Liver (tissue), 9 donors: ENCODE measurements around the gene APOA5. TPM values are rescaled to one million over a fixed set of nuclear protein-coding genes. Genes with fewer than 3 reads are reported as not detected.

Experiments
- DNase-seq: peaks from one replicate; pipeline ENCODE4 v3.0.0-alpha.2; 2017; ENCODE audit warnings: low spot score
- H3K27ac ChIP-seq, 2 donors: one replicate each; pipeline ENCODE4 v1.7.0; 2013; ENCODE audit warnings: inconsistent platforms in 2 of 2, low read length in 2 of 2, control low read depth in 1 of 2, low read depth in 1 of 2, mild to moderate bottlenecking in 1 of 2
- H3K27me3 ChIP-seq, 4 donors: one replicate each; pipeline versions ENCODE4 v1.6.1 to v1.7.0; 2013; ENCODE audit warnings: low read length in 3 of 4, inconsistent platforms in 1 of 4, mild to moderate bottlenecking in 1 of 4, moderate library complexity in 1 of 4; ENCODE audit not compliant: control insufficient read depth in 4 of 4, insufficient read depth in 4 of 4
- H3K36me3 ChIP-seq, 4 donors: one replicate each; pipeline versions ENCODE4 v1.6.1 to v1.7.0; 2013; ENCODE audit warnings: low read length in 3 of 4, mild to moderate bottlenecking in 3 of 4, low read depth in 1 of 4, moderate library complexity in 1 of 4; ENCODE audit not compliant: control insufficient read depth in 4 of 4, insufficient read depth in 3 of 4
- H3K4me1 ChIP-seq, 4 donors: one replicate each; pipeline versions ENCODE4 v1.6.1 to v1.7.0; 2013; ENCODE audit warnings: low read length in 3 of 4, mild to moderate bottlenecking in 3 of 4, moderate library complexity in 1 of 4; ENCODE audit not compliant: control insufficient read depth in 4 of 4, insufficient read depth in 4 of 4
- H3K4me3 ChIP-seq, 3 donors: one replicate each; pipeline versions ENCODE4 v1.6.1 to v1.7.0; 2013; ENCODE audit warnings: low read length in 3 of 3, control low read depth in 1 of 3, low read depth in 1 of 3, mild to moderate bottlenecking in 1 of 3
- H3K9ac ChIP-seq, 2 donors: one replicate each; pipeline ENCODE4 v1.7.0; 2013; ENCODE audit warnings: low read length in 2 of 2, mild to moderate bottlenecking in 2 of 2, moderate library complexity in 2 of 2, control low read depth in 1 of 2, low read depth in 1 of 2
- H3K9me3 ChIP-seq, 4 donors: one replicate each; pipeline versions ENCODE4 v1.6.1 to v1.7.0; 2013; ENCODE audit warnings: low read length in 3 of 4; ENCODE audit not compliant: control insufficient read depth in 4 of 4
- ATF3 ChIP-seq: IDR thresholded peaks from 2 replicates; pipeline ENCODE4 v1.6.1; 2016; ENCODE audit warnings: antibody characterized with exemption
- CTCF ChIP-seq: fragments of 150-350 bp; IDR thresholded peaks from 2 replicates; pipeline ENCODE4 v1.5.1; 2017; ENCODE audit warnings: improper control_type of control experiment, low read depth, low read length; ENCODE audit not compliant: missing input control
- EGR1 ChIP-seq, 2 donors: IDR thresholded peaks; 2 replicates each; pipeline ENCODE4 v1.6.1; 2016 to 2018; ENCODE audit warnings: antibody characterized with exemption in 2 of 2, low read depth in 2 of 2
- FOXA1 ChIP-seq: IDR thresholded peaks from 2 replicates; pipeline ENCODE4 v1.6.1; 2016; ENCODE audit warnings: antibody characterized with exemption
- FOXA2 ChIP-seq: IDR thresholded peaks from 2 replicates; pipeline ENCODE4 v1.6.1; 2016; ENCODE audit warnings: antibody characterized with exemption
- GABPA ChIP-seq, 2 donors: IDR thresholded peaks in 1 of 2; conservative IDR thresholded peaks in 1 of 2; 2 replicates each; pipeline ENCODE4 v1.6.1; 2016; ENCODE audit warnings: antibody characterized with exemption in 2 of 2, mild to moderate bottlenecking in 1 of 2, moderate library complexity in 1 of 2
- HNF4A ChIP-seq, 2 donors: conservative IDR thresholded peaks; 2 replicates each; pipeline ENCODE4 v1.6.1; 2016; ENCODE audit warnings: antibody characterized with exemption in 2 of 2, mild to moderate bottlenecking in 2 of 2
- HNF4G ChIP-seq: IDR thresholded peaks from 2 replicates; pipeline ENCODE4 v1.6.1; 2016; ENCODE audit warnings: antibody characterized with exemption
- JUND ChIP-seq, 2 donors: IDR thresholded peaks; 2 replicates each; pipeline ENCODE4 v1.6.1; 2016; ENCODE audit warnings: antibody characterized with exemption in 2 of 2
- MAX ChIP-seq: IDR thresholded peaks from 2 replicates; pipeline ENCODE4 v1.6.1; 2016; ENCODE audit warnings: antibody characterized with exemption
- RAD21 ChIP-seq, 2 donors: IDR thresholded peaks; 2 replicates each; pipeline ENCODE4 v1.6.1; 2016; ENCODE audit warnings: antibody characterized with exemption in 2 of 2, mild to moderate bottlenecking in 2 of 2
- RXRA ChIP-seq, 2 donors: IDR thresholded peaks; 2 replicates each; pipeline ENCODE4 v1.6.1; 2017 to 2018; ENCODE audit warnings: antibody characterized with exemption in 2 of 2, mild to moderate bottlenecking in 1 of 2
- TAF1 ChIP-seq: conservative IDR thresholded peaks from 2 replicates; pipeline ENCODE4 v1.6.1; 2016; ENCODE audit warnings: antibody characterized with exemption, mild to moderate bottlenecking
- YY1 ChIP-seq: IDR thresholded peaks from 2 replicates; pipeline ENCODE4 v1.6.1; 2016; ENCODE audit warnings: antibody characterized with exemption, mild to moderate bottlenecking
- ZBTB33 ChIP-seq: IDR thresholded peaks from 2 replicates; pipeline ENCODE4 v1.6.1; 2016; ENCODE audit warnings: antibody characterized with exemption
- WGBS: extraction: QIAGEN DNeasy Blood & Tissue Kit; methylation state at CpG from one replicate; pipeline ENCODE4 v1.1.7; 2013; 5-methylcytosine and 5-hydroxymethylcytosine counted together
- polyA plus RNA-seq, 2 donors: library from polyadenylated mRNA; stranded (reverse) in 1 of 2; unstranded in 1 of 2; fragments of 200-250 nt in 1 of 2; fragments of >200 nt in 1 of 2; fragmentation: Nextera tagmentation in 1 of 2; extraction: Ambion mirVana in 1 of 2; gene quantifications; one replicate each; pipeline versions ENCODE4 v1.2.1 to v1.2.3, GENCODE V29; 2013 to 2015
- total RNA-seq, 2 donors: library from RNA; depleted of rRNA; stranded (reverse); fragments of >200 nt; gene quantifications; one replicate each; pipeline ENCODE4 v1.2.3, GENCODE V29; 2014
- donor health status: healthy.
- donor health status: healthy.
- donor health status: healthy.
- donor health status: healthy.
- donor health status: healthy.

APOA5 gene
- total and polyA plus RNA-seq, 4 donors: 7.3 to 1,045 (median 739) TPM

GRCh38 chr11:116750070-116750718, 41.5 kb downstream of the APOA5 start:
- TF ChIP-seq HNF4G: no peak
- TF ChIP-seq GABPA (IDR thresholded peaks at IDR 0.05 in 1 of 2, conservative IDR thresholded peaks at IDR 0.05 in 1 of 2): no peak
- TF ChIP-seq FOXA2: no peak
- no peak for TF ChIP-seq CTCF
- TF ChIP-seq ZBTB33: no peak
- TF ChIP-seq HNF4A (conservative IDR thresholded peaks at IDR 0.05): no peak
- no peak for TF ChIP-seq MAX
- TF ChIP-seq TAF1: no peak
- no peak for TF ChIP-seq FOXA1
- TF ChIP-seq EGR1 (IDR thresholded peaks at IDR 0.05; ENCODE audit: low read depth in 2 of 2): no peak
- TF ChIP-seq JUND (IDR thresholded peaks at IDR 0.05): no peak
- no peak for TF ChIP-seq YY1
- no peak for TF ChIP-seq RAD21 (IDR thresholded peaks at IDR 0.05)
- TF ChIP-seq RXRA (IDR thresholded peaks at IDR 0.05): no peak
- no peak for TF ChIP-seq ATF3
- no peaks in the 10 kb centered on the region for H3K27me3 ChIP-seq
- no peak overlapping the region for H3K4me3 ChIP-seq
- peaks cover 2 to 53% (median 37%) of the 10 kb centered on the region in 4 donors for H3K36me3 ChIP-seq
- no peak overlapping the region for H3K9ac ChIP-seq
- no peak for DNase-seq
- no peak overlapping the region for H3K27ac ChIP-seq
- no peaks in the 10 kb centered on the region for H3K9me3 ChIP-seq
- 92% methylated on average over 2 of the region's 2 CpGs for WGBS
- H3K4me1 ChIP-seq: no peaks in the 10 kb centered on the region

GRCh38 chr11:116742104-116742503, 49.6 kb downstream of the APOA5 start:
- H3K4me3 ChIP-seq: no peak overlapping the region
- no peak for DNase-seq
- H3K27ac ChIP-seq: no peak overlapping the region
- H3K4me1 ChIP-seq: no peaks in the 10 kb centered on the region
- peaks cover 2 to 10% (median 5%) of the 10 kb centered on the region in 4 donors for H3K36me3 ChIP-seq
- TF ChIP-seq MAX: no peak
- TF ChIP-seq ATF3: no peak
- no peak for TF ChIP-seq GABPA (IDR thresholded peaks at IDR 0.05 in 1 of 2, conservative IDR thresholded peaks at IDR 0.05 in 1 of 2)
- no peak for TF ChIP-seq FOXA1
- TF ChIP-seq JUND (IDR thresholded peaks at IDR 0.05): no peak
- no peak for TF ChIP-seq YY1
- TF ChIP-seq CTCF: no peak
- no peak for TF ChIP-seq EGR1 (IDR thresholded peaks at IDR 0.05; ENCODE audit: low read depth in 2 of 2)
- no peak for TF ChIP-seq RAD21 (IDR thresholded peaks at IDR 0.05)
- H3K27me3 ChIP-seq: no peaks in the 10 kb centered on the region
- WGBS: 92% methylated on average over 6 of the region's 6 CpGs
- no peaks in the 10 kb centered on the region for H3K9me3 ChIP-seq
- no peak overlapping the region for H3K9ac ChIP-seq
